HCT116 (cell line): ENCODE data around the gene SCGB1A1. TPM values are rescaled to one million over a fixed set of nuclear protein-coding genes. Genes with fewer than 3 reads are reported as not detected.

Experiments
- ATAC-seq: fragments of 200-7000 bp; cut with Tn5 transposase; 2 replicates; pipeline ENCODE4 v1.9.1; 2020; ENCODE audit warnings: mild to moderate bottlenecking, moderate library complexity
- BruUV-seq: library from RNA; stranded (reverse); fragments of 400-500 nt; replicated peaks from 2 replicates; lab custom pipeline; 2021; lab: Mats Ljungman, UMichigan
- CTCF ChIA-PET: fragments of 300-600 bp; sonication (Branson Sonifier 250); formaldehyde crosslinking; loops from one replicate; lab custom pipeline; 2021; ENCODE audit warnings: antibody characterized with exemption; lab: Charles Lee
- POLR2A ChIA-PET: fragments of 300-600, 350-600 bp; sonication (Branson Sonifier 250); formaldehyde crosslinking; loops from one replicate; lab custom pipeline; 2021; ENCODE audit warnings: antibody characterized with exemption; lab: Charles Lee
- RAD21 ChIA-PET, 2 experiments: fragments of 300-600 bp; sonication (Branson Sonifier 250); formaldehyde crosslinking; loops; one replicate each; lab custom pipeline; 2023; ENCODE audit warnings: low total read pairs in 2 of 2; ENCODE audit not compliant: uncharacterized antibody in 2 of 2, unreplicated experiment in 2 of 2, low non-redundant PET in 1 of 2; lab: Charles Lee
- DNase-seq: peaks from one replicate; pipeline ENCODE4 v3.0.0-alpha.2; 2010; ENCODE audit warnings: low read depth, low spot score
- H2AFZ ChIP-seq: fragments of 200-600 bp; shearing (Covaris generic), sonication (generic); 2 replicates; pipeline ENCODE4 v1.6.1; 2017; ENCODE audit warnings: low read depth, mixed run types, mixed read lengths, antibody characterized with exemption, low read length; ENCODE audit not compliant: poor library complexity, severe bottlenecking
- H3K27ac ChIP-seq: 2 replicates; pipeline ENCODE4 v1.5.1; 2012; ENCODE audit warnings: low read depth, low read length
- H3K27me3 ChIP-seq: fragments of 200-600 bp; sonication (generic); 2 replicates; pipeline ENCODE4 v1.6.1; 2016; ENCODE audit warnings: mixed run types, low read length, mixed read lengths; ENCODE audit not compliant: insufficient read depth
- H3K36me3 ChIP-seq, 2 experiments: fragments of 200-500 bp in 1 of 2; fragments of 200-600 bp in 1 of 2; sonication (Bioruptor generic) in 1 of 2; sonication (generic) in 1 of 2; 2 replicates each; pipeline versions ENCODE4 v1.5.1 to v1.6.1; 2014 to 2016; ENCODE audit warnings: low read length in 2 of 2, inconsistent platforms in 1 of 2, mixed read lengths in 1 of 2, mixed run types in 1 of 2; ENCODE audit not compliant: insufficient read depth in 2 of 2, control insufficient read depth in 1 of 2
- H3K4me1 ChIP-seq, 2 experiments: fragments of 200-600 bp in 1 of 2; sonication (generic) in 1 of 2; 2 replicates each; pipeline versions ENCODE4 v1.5.1 to v1.6.1; 2012 to 2017; ENCODE audit warnings: low read length in 2 of 2, inconsistent platforms in 1 of 2, mild to moderate bottlenecking in 1 of 2, mixed read lengths in 1 of 2, mixed run types in 1 of 2, moderate library complexity in 1 of 2; ENCODE audit not compliant: insufficient read depth in 2 of 2, control insufficient read depth in 1 of 2
- H3K4me2 ChIP-seq: fragments of 200-600 bp; sonication (generic); 2 replicates; pipeline ENCODE4 v1.6.1; 2017; ENCODE audit warnings: mixed run types, low read length, mixed read lengths
- H3K4me3 ChIP-seq, 2 experiments: fragments of 200-600 bp in 1 of 2; sonication (generic) in 1 of 2; replicated peaks in 1 of 2; 2 replicates each; pipeline ENCODE4 v1.5.1; 2011 to 2016; ENCODE audit warnings: low read length in 2 of 2, control low read depth in 1 of 2, low read depth in 1 of 2, mild to moderate bottlenecking in 1 of 2, mixed read lengths in 1 of 2, mixed run types in 1 of 2
- H3K79me2 ChIP-seq: fragments of 200-600 bp; sonication (generic); 2 replicates; pipeline ENCODE4 v1.6.1; 2017; ENCODE audit warnings: mild to moderate bottlenecking, mixed run types, low read length, moderate library complexity, mixed read lengths; ENCODE audit not compliant: insufficient read depth
- H3K9ac ChIP-seq: fragments of 200-600 bp; sonication (generic); 2 replicates; pipeline ENCODE4 v1.6.1; 2016; ENCODE audit warnings: low read length, mixed read lengths
- H3K9me2 ChIP-seq: fragments of 200-600 bp; sonication (generic), shearing (Covaris generic); 2 replicates; pipeline ENCODE4 v1.6.1; 2017; ENCODE audit warnings: mixed run types, mild to moderate bottlenecking, moderate library complexity; ENCODE audit not compliant: insufficient read depth
- H3K9me3 ChIP-seq, 2 experiments: fragments of 200-500 bp in 1 of 2; fragments of 200-600 bp in 1 of 2; sonication (Bioruptor generic) in 1 of 2; sonication (generic) in 1 of 2; 2 replicates each; pipeline ENCODE4 v1.6.1; 2014 to 2017; ENCODE audit warnings: low read length in 2 of 2, mixed read lengths in 2 of 2, inconsistent platforms in 1 of 2, low read depth in 1 of 2, mild to moderate bottlenecking in 1 of 2, mixed run types in 1 of 2, moderate library complexity in 1 of 2; ENCODE audit not compliant: control insufficient read depth in 1 of 2, insufficient read depth in 1 of 2
- H4K20me1 ChIP-seq: fragments of 200-600 bp; sonication (generic), shearing (Covaris generic); 2 replicates; pipeline ENCODE4 v1.6.1; 2017; ENCODE audit warnings: mixed run types, mild to moderate bottlenecking, moderate library complexity; ENCODE audit not compliant: insufficient read depth
- CTCF ChIP-seq, 3 experiments: fragments of 200-600 bp in 1 of 3; sonication (generic) in 1 of 3; IDR thresholded peaks in 2 of 3; conservative IDR thresholded peaks in 1 of 3; 2 replicates each; pipeline ENCODE4 v1.5.1; 2012 to 2017; ENCODE audit warnings: low read depth in 2 of 3, low read length in 2 of 3, antibody characterized with exemption in 1 of 3, borderline replicate concordance in 1 of 3, control low read depth in 1 of 3, mild to moderate bottlenecking in 1 of 3, mixed read lengths in 1 of 3, mixed run types in 1 of 3, moderate library complexity in 1 of 3; ENCODE audit not compliant: insufficient read depth in 1 of 3
- EGR1 ChIP-seq: IDR thresholded peaks from 2 replicates; pipeline ENCODE4 v1.6.1; 2012; ENCODE audit warnings: low read depth
- EZH2 ChIP-seq: fragments of 200-600 bp; sonication (generic); IDR thresholded peaks from 2 replicates; pipeline ENCODE4 v1.6.1; 2017; ENCODE audit warnings: antibody characterized with exemption, mixed run types
- EZH2phosphoT487 ChIP-seq: fragments of 200-600 bp; IDR thresholded peaks from 2 replicates; pipeline ENCODE4 v1.6.1; 2018; ENCODE audit warnings: antibody characterized with exemption, borderline replicate concordance
- JUND ChIP-seq: IDR thresholded peaks from 2 replicates; pipeline ENCODE4 v1.6.1; 2012
- POLR2AphosphoS5 ChIP-seq: IDR thresholded peaks from 2 replicates; pipeline ENCODE4 v1.6.1; 2011; ENCODE audit warnings: mild to moderate bottlenecking, low read depth, low read length, moderate library complexity
- RAD21 ChIP-seq: IDR thresholded peaks from 2 replicates; pipeline ENCODE4 v1.6.1; 2012; ENCODE audit warnings: low read depth, mild to moderate bottlenecking
- REST ChIP-seq: IDR thresholded peaks from 2 replicates; pipeline ENCODE4 v1.6.1; 2012; ENCODE audit warnings: low read depth
- SRF ChIP-seq: IDR thresholded peaks from 2 replicates; pipeline ENCODE4 v1.6.1; 2012; ENCODE audit warnings: low read depth
- TCF7L2 ChIP-seq: IDR thresholded peaks from 2 replicates; pipeline ENCODE4 v1.7.0; 2011; ENCODE audit warnings: borderline replicate concordance, inconsistent platforms; ENCODE audit not compliant: insufficient read depth, insufficient read length; ENCODE audit errors: extremely low read depth
- YY1 ChIP-seq: IDR thresholded peaks from 2 replicates; pipeline ENCODE4 v1.6.1; 2011; ENCODE audit warnings: low read length, low read depth, moderate library complexity, mild to moderate bottlenecking; ENCODE audit not compliant: insufficient replicate concordance; ENCODE audit errors: extremely low read depth
- ZBTB33 ChIP-seq: IDR thresholded peaks from 2 replicates; pipeline ENCODE4 v1.6.1; 2011; ENCODE audit warnings: mild to moderate bottlenecking, low read length, moderate library complexity; ENCODE audit not compliant: insufficient replicate concordance; ENCODE audit errors: extremely low read depth
- ZFX ChIP-seq: fragments of 450-650 bp; IDR thresholded peaks from 2 replicates; pipeline ENCODE4 v1.6.1; 2017
- ZNF274 ChIP-seq: fragments of 200-500 bp; sonication (Bioruptor generic); IDR thresholded peaks from 2 replicates; pipeline ENCODE4 v1.6.1; 2014; ENCODE audit warnings: mild to moderate bottlenecking, low read depth, low read length, inconsistent platforms
- intact Hi-C: fragments of 100-400 bp; cut with micrococcal nuclease; formaldehyde crosslinking; loops from 2 replicates; pipeline ENCODE4 v1.10.0; 2022
- total RNA-seq: library from RNA; stranded (reverse); gene quantifications from one replicate; pipeline ENCODE4 v1.2.1, GENCODE V29; 2021; ENCODE audit not compliant: unreplicated experiment

Gene SCGB1A1
- total RNA-seq, 1 experiment from 2014 or later: 2.0 TPM

- Histone ChIP-seq H3K9me3 (no peaks in the 10 kb centered on the region), H3K9me2 (no peaks in the 10 kb centered on the region), H3K36me3 (no peaks in the 10 kb centered on the region), H3K9ac (no peak overlapping the region), H3K4me3 (no peak overlapping the region), H3K27me3 (no peaks in the 10 kb centered on the region), H2AFZ (no peak overlapping the region), H3K4me2 (no peak overlapping the region), H3K4me1 (peaks cover 9 to 11% of the 10 kb centered on the region in 2 experiments; a peak in 3 of 4 replicates), H3K27ac (no peak overlapping the region), H4K20me1 (no peaks in the 10 kb centered on the region), H3K79me2 (no peaks in the 10 kb centered on the region)
- CTCF ChIA-PET: interaction anchor here (1.0 kb wide), 1 partner anchor 9 kb away, joined by 3 read pairs; no protein-coding TSS in a partner anchor
- intact Hi-C loops: no loop called here
- BruUV-seq: no TSS peak
- TF ChIP-seq TCF7L2 (no peak), YY1 (no peak), ZNF274 (no peak), ZBTB33 (no peak), ZFX (no peak), SRF (no peak), JUND (no peak), REST (no peak), EGR1 (no peak), RAD21 (no peak), CTCF (IDR thresholded peaks at IDR 0.05 in 2 of 3, conservative IDR thresholded peaks at IDR 0.05 in 1 of 3; ENCODE audit: borderline replicate concordance in 1 of 3, insufficient read depth in 1 of 3, low read depth in 2 of 3, low read length in 2 of 3) (no peak), POLR2AphosphoS5 (no peak), EZH2phosphoT487 (no peak), EZH2 (no peak)
- ATAC-seq (no peak), DNase-seq (no peak)
- RAD21 ChIA-PET: no interaction called here
- POLR2A ChIA-PET: no interaction called here
Observed at GRCh38 chr11:62390722-62391121, 28.1 kb upstream of the SCGB1A1 start.
